ENCODE measurements around the gene PAPLN.
"Not testable (repeated sequence)": the region's sequence is repeated elsewhere in the genome, so short reads cannot be mapped to it uniquely, and the experiment has no call there.

The PAPLN gene

DNA sequence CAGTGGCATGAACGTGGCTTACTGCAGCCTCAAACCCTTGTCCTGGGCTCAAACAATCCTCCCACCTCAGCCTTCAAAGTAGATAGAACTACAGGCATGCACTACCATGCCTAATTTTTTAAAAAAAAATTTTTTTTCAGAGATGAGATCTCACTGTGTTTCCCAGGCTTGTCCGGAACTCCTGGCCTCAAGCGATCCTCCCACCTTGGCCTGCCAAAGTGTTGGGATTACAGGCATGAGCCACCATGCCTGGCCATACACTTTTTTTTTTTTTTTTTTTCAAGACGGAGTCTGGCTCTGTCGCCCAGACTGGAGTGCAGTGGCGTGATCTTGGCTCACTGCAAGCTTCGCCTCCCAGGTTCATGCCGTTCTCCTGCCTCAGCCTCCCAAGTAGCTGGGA is 43.0 kb upstream of the PAPLN start:
- H2BK120ac ChIP-seq (ENCODE audit: insufficient read depth, low read length, poor library complexity); H2BK5ac ChIP-seq (ENCODE audit: low read depth, low read length, poor library complexity); H4K8ac ChIP-seq (ENCODE audit: low read depth, low read length); H3K14ac ChIP-seq (ENCODE audit: low read length); H3K4me1 ChIP-seq (ENCODE audit: control insufficient read depth in 1 of 2, insufficient read depth in 2 of 2, low read length in 2 of 2); H3K23ac ChIP-seq (ENCODE audit: low read length); H3K4ac ChIP-seq (ENCODE audit: low read depth, low read length); H4K91ac ChIP-seq (ENCODE audit: low read depth, low read length); H3K79me2 ChIP-seq (ENCODE audit: control insufficient read depth, insufficient read depth, low read length, poor library complexity); H3K9ac ChIP-seq (ENCODE audit: low read length); H3K27me3 ChIP-seq (ENCODE audit: insufficient read depth, low read length); H2BK12ac ChIP-seq (ENCODE audit: low read length); H2AFZ ChIP-seq (ENCODE audit: insufficient read depth, low read length, poor library complexity); H3K18ac ChIP-seq (ENCODE audit: low read length); H3K4me3 ChIP-seq (ENCODE audit: low read depth, low read length); H3K27ac ChIP-seq (ENCODE audit: low read depth, low read length); H3K4me2 ChIP-seq (ENCODE audit: low read length); H2AK5ac ChIP-seq (ENCODE audit: low read length); H3K79me1 ChIP-seq (ENCODE audit: low read length); H3K9me3 ChIP-seq (ENCODE audit: insufficient read depth, low read depth, low read length); H4K12ac ChIP-seq (ENCODE audit: low read depth, low read length): not testable (repeated sequence)
- WGBS (ENCODE audit: extremely low coverage, insufficient coverage, insufficient read length): no CpG with 5 or more reads among the region's 8 CpGs
- peaks cover 21 to 33% of the 10 kb centered on the region in 2 experiments for H3K36me3 ChIP-seq (ENCODE audit: control insufficient read depth in 1 of 2, insufficient read depth in 2 of 2, low read length in 2 of 2)
- peak; percentile 58 to 78 for DNase-seq

GRCh38 chr14:73198253-73198652 is 39.1 kb upstream of the PAPLN start:
- Histone ChIP-seq H4K91ac (ENCODE audit: low read depth, low read length) (no peak overlapping the region), H3K79me2 (ENCODE audit: control insufficient read depth, insufficient read depth, low read length, poor library complexity) (no peaks in the 10 kb centered on the region), H2BK5ac (ENCODE audit: low read depth, low read length, poor library complexity) (no peak overlapping the region), H3K4ac (ENCODE audit: low read depth, low read length) (no peak overlapping the region), H2BK12ac (ENCODE audit: low read length) (no peak overlapping the region), H3K27me3 (ENCODE audit: insufficient read depth, low read length) (no peaks in the 10 kb centered on the region), H2AFZ (ENCODE audit: insufficient read depth, low read length, poor library complexity) (no peak overlapping the region), H3K23ac (ENCODE audit: low read length) (no peak overlapping the region), H3K9me3 (ENCODE audit: insufficient read depth, low read depth, low read length) (no peaks in the 10 kb centered on the region), H3K14ac (ENCODE audit: low read length) (no peak overlapping the region), H3K36me3 (ENCODE audit: control insufficient read depth in 1 of 2, insufficient read depth in 2 of 2, low read length in 2 of 2) (peaks cover 20 to 23% of the 10 kb centered on the region in 2 experiments), H3K27ac (ENCODE audit: low read depth, low read length) (no peak overlapping the region), H3K79me1 (ENCODE audit: low read length) (no peaks in the 10 kb centered on the region), H4K8ac (ENCODE audit: low read depth, low read length) (no peak overlapping the region), H3K4me3 (ENCODE audit: low read depth, low read length) (no peak overlapping the region), H2BK120ac (ENCODE audit: insufficient read depth, low read length, poor library complexity) (no peak overlapping the region), H3K4me1 (ENCODE audit: control insufficient read depth in 1 of 2, insufficient read depth in 2 of 2, low read length in 2 of 2) (no peaks in the 10 kb centered on the region), H4K12ac (ENCODE audit: low read depth, low read length) (no peak overlapping the region), H2AK5ac (ENCODE audit: low read length) (no peak overlapping the region), H3K18ac (ENCODE audit: low read length) (no peak overlapping the region), H3K4me2 (ENCODE audit: low read length) (no peak overlapping the region), H3K9ac (ENCODE audit: low read length) (no peak overlapping the region)
- no peak for DNase-seq
- WGBS (ENCODE audit: extremely low coverage, insufficient coverage, insufficient read length): no CpG with 5 or more reads among the region's 2 CpGs

GRCh38 chr14:73203527-73203926 is 33.8 kb upstream of the PAPLN start:
- H2BK12ac ChIP-seq (ENCODE audit: low read length): no peak overlapping the region
- H3K27ac ChIP-seq (ENCODE audit: low read depth, low read length): no peak overlapping the region
- no peaks in the 10 kb centered on the region for H3K79me2 ChIP-seq (ENCODE audit: control insufficient read depth, insufficient read depth, low read length, poor library complexity)
- no peak overlapping the region for H3K4me2 ChIP-seq (ENCODE audit: low read length)
- H3K23ac ChIP-seq (ENCODE audit: low read length): no peak overlapping the region
- H4K12ac ChIP-seq (ENCODE audit: low read depth, low read length): no peak overlapping the region
- H3K36me3 ChIP-seq (ENCODE audit: control insufficient read depth in 1 of 2, insufficient read depth in 2 of 2, low read length in 2 of 2): peaks cover 23 to 25% of the 10 kb centered on the region in 2 experiments
- H3K27me3 ChIP-seq (ENCODE audit: insufficient read depth, low read length): no peaks in the 10 kb centered on the region
- H3K4me1 ChIP-seq (ENCODE audit: control insufficient read depth in 1 of 2, insufficient read depth in 2 of 2, low read length in 2 of 2): no peaks in the 10 kb centered on the region
- H2BK5ac ChIP-seq (ENCODE audit: low read depth, low read length, poor library complexity): no peak overlapping the region
- H3K18ac ChIP-seq (ENCODE audit: low read length): no peak overlapping the region
- H3K9me3 ChIP-seq (ENCODE audit: insufficient read depth, low read depth, low read length): peaks cover 7% of the 10 kb centered on the region
- no peak overlapping the region for H4K8ac ChIP-seq (ENCODE audit: low read depth, low read length)
- no peak overlapping the region for H3K4ac ChIP-seq (ENCODE audit: low read depth, low read length)
- no peak for DNase-seq
- no peak overlapping the region for H3K14ac ChIP-seq (ENCODE audit: low read length)
- H3K79me1 ChIP-seq (ENCODE audit: low read length): no peaks in the 10 kb centered on the region
- no peak overlapping the region for H2AK5ac ChIP-seq (ENCODE audit: low read length)
- H4K91ac ChIP-seq (ENCODE audit: low read depth, low read length): no peak overlapping the region
- no peak overlapping the region for H2AFZ ChIP-seq (ENCODE audit: insufficient read depth, low read length, poor library complexity)
- no CpG with 5 or more reads among the region's 2 CpGs for WGBS (ENCODE audit: extremely low coverage, insufficient coverage, insufficient read length)
- H3K9ac ChIP-seq (ENCODE audit: low read length): no peak overlapping the region
- H3K4me3 ChIP-seq (ENCODE audit: low read depth, low read length): no peak overlapping the region
- no peak overlapping the region for H2BK120ac ChIP-seq (ENCODE audit: insufficient read depth, low read length, poor library complexity)

- Histone ChIP-seq H3K18ac (ENCODE audit: low read length) (no peak overlapping the region), H2BK12ac (ENCODE audit: low read length) (no peak overlapping the region), H3K27ac (ENCODE audit: low read depth, low read length) (no peak overlapping the region), H3K9me3 (ENCODE audit: insufficient read depth, low read depth, low read length) (peaks cover 9% of the 10 kb centered on the region), H3K4ac (ENCODE audit: low read depth, low read length) (no peak overlapping the region), H4K8ac (ENCODE audit: low read depth, low read length) (no peak overlapping the region), H2BK120ac (ENCODE audit: insufficient read depth, low read length, poor library complexity) (no peak overlapping the region), H3K79me1 (ENCODE audit: low read length) (no peaks in the 10 kb centered on the region), H2BK5ac (ENCODE audit: low read depth, low read length, poor library complexity) (no peak overlapping the region), H2AK5ac (ENCODE audit: low read length) (no peak overlapping the region), H3K36me3 (ENCODE audit: control insufficient read depth in 1 of 2, insufficient read depth in 2 of 2, low read length in 2 of 2) (peaks cover 21 to 24% of the 10 kb centered on the region in 2 experiments), H3K4me2 (ENCODE audit: low read length) (no peak overlapping the region), H3K9ac (ENCODE audit: low read length) (no peak overlapping the region), H4K91ac (ENCODE audit: low read depth, low read length) (no peak overlapping the region), H2AFZ (ENCODE audit: insufficient read depth, low read length, poor library complexity) (no peak overlapping the region), H3K4me1 (ENCODE audit: control insufficient read depth in 1 of 2, insufficient read depth in 2 of 2, low read length in 2 of 2) (no peaks in the 10 kb centered on the region), H3K14ac (ENCODE audit: low read length) (no peak overlapping the region), H4K12ac (ENCODE audit: low read depth, low read length) (no peak overlapping the region), H3K4me3 (ENCODE audit: low read depth, low read length) (peak overlapping the region; percentile 23), H3K79me2 (ENCODE audit: control insufficient read depth, insufficient read depth, low read length, poor library complexity) (no peaks in the 10 kb centered on the region), H3K27me3 (ENCODE audit: insufficient read depth, low read length) (no peaks in the 10 kb centered on the region), H3K23ac (ENCODE audit: low read length) (no peak overlapping the region)
- WGBS (ENCODE audit: extremely low coverage, insufficient coverage, insufficient read length): no CpG with 5 or more reads among the region's 2 CpGs
- no peak for DNase-seq
These were observed 29.7 kb upstream of the PAPLN start for GRCh38 chr14:73207615-73208014.

Measured in trophoblast cell (in vitro differentiated cells and primary cell).